Measurements from ENCODE around the gene MROH7. TPM values are rescaled to one million over a fixed set of nuclear protein-coding genes. Genes with fewer than 3 reads are reported as not detected.

The MROH7 gene
- total RNA-seq, 1 donor from 2014 or later: 0.15 TPM

GRCh38 chr1:54694771-54695170 is 53.2 kb downstream of the MROH7 start:
- Mint-ChIP-seq H3K36me3 (ENCODE audit: low read depth) (no peaks in the 10 kb centered on the region), H3K4me3 (ENCODE audit: unreplicated experiment) (no peak overlapping the region), H3K9me3 (ENCODE audit: low read depth) (no peaks in the 10 kb centered on the region), H3K27me3 (ENCODE audit: low read depth) (peaks cover 39% of the 10 kb centered on the region), H3K4me1 (ENCODE audit: low read depth) (no peaks in the 10 kb centered on the region), H3K27ac (ENCODE audit: unreplicated experiment) (no peak overlapping the region)
- no peak for TF ChIP-seq CTCF (IDR thresholded peaks at IDR 0.05)
- peak; percentile 27 for DNase-seq (ENCODE audit: low spot score)

GRCh38 chr1:54695221-54695620 is 53.6 kb downstream of the MROH7 start:
- Mint-ChIP-seq H3K4me1 (ENCODE audit: low read depth) (no peaks in the 10 kb centered on the region), H3K27me3 (ENCODE audit: low read depth) (peaks cover 41% of the 10 kb centered on the region), H3K4me3 (ENCODE audit: unreplicated experiment) (no peak overlapping the region), H3K27ac (ENCODE audit: unreplicated experiment) (no peak overlapping the region), H3K36me3 (ENCODE audit: low read depth) (no peaks in the 10 kb centered on the region), H3K9me3 (ENCODE audit: low read depth) (no peaks in the 10 kb centered on the region)
- peak; percentile 90 for DNase-seq (ENCODE audit: low spot score)
- no peak for TF ChIP-seq CTCF (IDR thresholded peaks at IDR 0.05)

GRCh38 chr1:54695764-54696163 is 54.2 kb downstream of the MROH7 start:
- Mint-ChIP-seq H3K4me3 (ENCODE audit: unreplicated experiment) (no peak overlapping the region), H3K27ac (ENCODE audit: unreplicated experiment) (no peak overlapping the region), H3K36me3 (ENCODE audit: low read depth) (no peaks in the 10 kb centered on the region), H3K4me1 (ENCODE audit: low read depth) (no peaks in the 10 kb centered on the region), H3K9me3 (ENCODE audit: low read depth) (no peaks in the 10 kb centered on the region), H3K27me3 (ENCODE audit: low read depth) (peaks cover 42% of the 10 kb centered on the region)
- no peak for DNase-seq (ENCODE audit: low spot score)
- no peak for TF ChIP-seq CTCF (IDR thresholded peaks at IDR 0.05)

- no peak for DNase-seq (ENCODE audit: low spot score)
- Mint-ChIP-seq H3K9me3 (ENCODE audit: low read depth) (no peaks in the 10 kb centered on the region), H3K36me3 (ENCODE audit: low read depth) (no peaks in the 10 kb centered on the region), H3K4me3 (ENCODE audit: unreplicated experiment) (no peak overlapping the region), H3K27me3 (ENCODE audit: low read depth) (peaks cover 45% of the 10 kb centered on the region), H3K27ac (ENCODE audit: unreplicated experiment) (no peak overlapping the region), H3K4me1 (ENCODE audit: low read depth) (no peaks in the 10 kb centered on the region)
- TF ChIP-seq CTCF (IDR thresholded peaks at IDR 0.05): no peak
Measured at GRCh38 chr1:54696262-54696661, 54.7 kb downstream of the MROH7 start.

- Mint-ChIP-seq H3K27me3 (ENCODE audit: low read depth) (peaks cover 56% of the 10 kb centered on the region), H3K4me1 (ENCODE audit: low read depth) (no peaks in the 10 kb centered on the region), H3K9me3 (ENCODE audit: low read depth) (no peaks in the 10 kb centered on the region), H3K27ac (ENCODE audit: unreplicated experiment) (no peak overlapping the region), H3K4me3 (ENCODE audit: unreplicated experiment) (no peak overlapping the region), H3K36me3 (ENCODE audit: low read depth) (no peaks in the 10 kb centered on the region)
- no peak for TF ChIP-seq CTCF (IDR thresholded peaks at IDR 0.05)
- DNase-seq (ENCODE audit: low spot score): peak; percentile 55
Measured at GRCh38 chr1:54697896-54698295, 56.3 kb downstream of the MROH7 start.

All from chondrocyte (in vitro differentiated cells).